Stimulated activated CD8-positive, alpha-beta memory T cell treated with anti-CD3 and anti-CD28 coated beads, Interleukin-4, amount 100 ng/mL, for 1 hour (primary cell): Measurements from ENCODE around the gene CEACAM6.

ENCODE experiments used
- DNase-seq, 2 donors: peaks; one replicate each; pipeline ENCODE4 v3.0.0-alpha.2; 2020; ENCODE audit warnings: low read depth in 2 of 2, low spot score in 1 of 2

CEACAM6 gene

GRCh38 chr19:41795031-41795461 is 39.7 kb downstream of the CEACAM6 start:
- DNase-seq: peak; percentile 27 to 32

- no peak for DNase-seq
Measured at GRCh38 chr19:41796362-41796761, 41.0 kb downstream of the CEACAM6 start, which contains the start of gene CEACAM3. TSS of gene CEACAM3 (plus strand) at chr19:41796587. CDS start at chr19:41796678, 91 bp downstream.

- no peak for DNase-seq
Measured at GRCh38 chr19:41796901-41797300, 41.6 kb downstream of the CEACAM6 start.

GRCh38 chr19:41799444-41800000 is 44.2 kb downstream of the CEACAM6 start:
- DNase-seq: no peak

- no peak for DNase-seq
Measured at GRCh38 chr19:41801031-41801430, 45.7 kb downstream of the CEACAM6 start.

- no peak for DNase-seq
Measured at GRCh38 chr19:41801792-41802211, 46.5 kb downstream of the CEACAM6 start.

GRCh38 chr19:41802770-41803169 is 47.4 kb downstream of the CEACAM6 start:
- DNase-seq: no peak

- no peak for DNase-seq
Measured at GRCh38 chr19:41804336-41804735, 49.0 kb downstream of the CEACAM6 start.

GRCh38 chr19:41807176-41807575 is 51.8 kb downstream of the CEACAM6 start:
- no peak for DNase-seq

GRCh38 chr19:41808663-41809566 is 53.6 kb downstream of the CEACAM6 start:
- DNase-seq: no peak

- no peak for DNase-seq
Measured at GRCh38 chr19:41810301-41810700, 55.0 kb downstream of the CEACAM6 start.

- no peak for DNase-seq
Measured at GRCh38 chr19:41811036-41811435, 55.7 kb downstream of the CEACAM6 start.

- no peak for DNase-seq
Measured at GRCh38 chr19:41811981-41812380, 56.7 kb downstream of the CEACAM6 start.

- DNase-seq: no peak
Measured at GRCh38 chr19:41813911-41814310, 58.6 kb downstream of the CEACAM6 start.

- no peak for DNase-seq
Measured at GRCh38 chr19:41815301-41815700, 60.0 kb downstream of the CEACAM6 start.

- DNase-seq: no peak
Measured at GRCh38 chr19:41816761-41817160, 61.4 kb downstream of the CEACAM6 start.

GRCh38 chr19:41821003-41821735 is 65.8 kb downstream of the CEACAM6 start:
- no peak for DNase-seq
